PC-3 (cell line): Measurements from ENCODE around the gene KCNJ6.

ENCODE experiments used
- EZH2phosphoT487 ChIP-seq: fragments of 300-600 bp; sonication (generic); IDR thresholded peaks from 2 replicates; pipeline ENCODE4 v1.6.1; 2018; ENCODE audit warnings: mild to moderate bottlenecking, antibody characterized with exemption, low read length, borderline replicate concordance
- TF ChIP-seq, protein P1 (sequence below): fragments of 300-600 bp; sonication (generic); conservative IDR thresholded peaks from 2 replicates; pipeline ENCODE4 v1.5.1; 2017; ENCODE audit warnings: antibody characterized with exemption, low read depth, mild to moderate bottlenecking, low read length

DNA sequence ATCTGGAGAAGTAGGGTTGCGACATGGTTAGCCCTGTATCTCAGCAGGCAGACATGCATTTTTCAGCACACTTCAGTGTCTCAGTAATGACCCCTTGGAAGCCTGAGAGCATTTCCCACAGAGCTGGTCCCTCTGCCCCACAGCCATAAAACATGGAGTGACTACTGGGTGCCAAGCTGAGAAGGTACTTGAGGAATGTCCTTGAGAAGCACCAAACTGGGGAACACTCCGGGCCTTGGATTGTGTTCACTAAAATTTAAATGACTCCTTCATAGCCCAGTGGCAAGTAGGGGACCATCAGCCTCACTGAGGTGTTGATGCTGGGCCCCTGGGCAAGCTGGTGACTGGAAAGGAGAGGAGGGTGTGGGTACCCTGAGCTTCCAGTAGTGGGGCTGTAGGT, 54.7 kb downstream of the KCNJ6 start:
- TF ChIP-seq, protein P1, sequence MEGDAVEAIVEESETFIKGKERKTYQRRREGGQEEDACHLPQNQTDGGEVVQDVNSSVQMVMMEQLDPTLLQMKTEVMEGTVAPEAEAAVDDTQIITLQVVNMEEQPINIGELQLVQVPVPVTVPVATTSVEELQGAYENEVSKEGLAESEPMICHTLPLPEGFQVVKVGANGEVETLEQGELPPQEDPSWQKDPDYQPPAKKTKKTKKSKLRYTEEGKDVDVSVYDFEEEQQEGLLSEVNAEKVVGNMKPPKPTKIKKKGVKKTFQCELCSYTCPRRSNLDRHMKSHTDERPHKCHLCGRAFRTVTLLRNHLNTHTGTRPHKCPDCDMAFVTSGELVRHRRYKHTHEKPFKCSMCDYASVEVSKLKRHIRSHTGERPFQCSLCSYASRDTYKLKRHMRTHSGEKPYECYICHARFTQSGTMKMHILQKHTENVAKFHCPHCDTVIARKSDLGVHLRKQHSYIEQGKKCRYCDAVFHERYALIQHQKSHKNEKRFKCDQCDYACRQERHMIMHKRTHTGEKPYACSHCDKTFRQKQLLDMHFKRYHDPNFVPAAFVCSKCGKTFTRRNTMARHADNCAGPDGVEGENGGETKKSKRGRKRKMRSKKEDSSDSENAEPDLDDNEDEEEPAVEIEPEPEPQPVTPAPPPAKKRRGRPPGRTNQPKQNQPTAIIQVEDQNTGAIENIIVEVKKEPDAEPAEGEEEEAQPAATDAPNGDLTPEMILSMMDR: no peak
- no peak for TF ChIP-seq EZH2phosphoT487
